Measurements from ENCODE around the gene METTL27.

- no peak for TF ChIP-seq BHLHE40 (IDR thresholded peaks at IDR 0.05; ENCODE audit: borderline replicate concordance)
- no peak for TF ChIP-seq PKNOX1 (IDR thresholded peaks at IDR 0.05)
- no peak for TF ChIP-seq CTBP1 (IDR thresholded peaks at IDR 0.05; ENCODE audit: borderline replicate concordance)
- TF ChIP-seq FOXM1 (IDR thresholded peaks at IDR 0.05; ENCODE audit: borderline replicate concordance): no peak
- no peak for TF ChIP-seq NFRKB (IDR thresholded peaks at IDR 0.05)
- no peak for TF ChIP-seq SP1 (IDR thresholded peaks at IDR 0.05)
Measured at GRCh38 chr7:73870041-73870492, 27.8 kb upstream of the METTL27 start.

All from HEK293T (cell line).